ENCODE results near the gene MYNN. TPM values are rescaled to one million over a fixed set of nuclear protein-coding genes. Genes with fewer than 3 reads are reported as not detected.

MYNN gene
- total and polyA plus RNA-seq, 9 of the 15 experiments (the other 6 are each of a cell fraction or from before 2014, with no cell fraction given) = 10.4 to 35.7 (median 21.3) TPM

DNA sequence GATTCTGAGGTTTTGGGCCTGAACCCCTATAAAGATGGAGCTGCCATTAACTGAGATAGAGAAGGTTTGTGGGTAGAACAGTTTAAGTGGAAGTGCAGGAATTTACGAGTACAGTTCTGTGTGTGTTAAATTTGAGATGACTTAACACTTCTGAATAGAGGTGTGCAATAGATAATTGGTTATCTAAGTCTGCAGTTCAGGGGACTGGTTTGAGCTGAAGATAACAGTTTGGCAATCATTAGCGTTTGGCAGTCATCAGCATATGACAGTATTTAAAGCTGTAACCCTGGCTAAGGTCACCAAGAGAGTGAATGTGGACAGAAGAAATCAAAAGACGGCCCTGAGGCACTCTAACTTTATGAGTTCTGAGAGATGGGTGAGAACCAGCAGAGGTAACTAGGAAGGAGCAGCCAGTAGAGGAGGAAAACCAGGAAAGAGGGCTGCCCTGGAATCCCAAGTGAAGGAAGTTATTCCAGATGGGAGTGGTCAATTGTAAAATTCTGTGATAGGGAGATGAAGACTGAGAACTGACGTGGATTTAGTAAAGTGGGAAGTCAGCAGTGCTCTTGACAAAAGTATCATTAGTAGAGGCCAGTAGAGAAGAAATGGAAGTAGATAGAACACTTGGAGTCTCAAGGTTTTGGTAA is 8.1 kb downstream of the MYNN start (continued):
- TF ChIP-seq, protein P1, sequence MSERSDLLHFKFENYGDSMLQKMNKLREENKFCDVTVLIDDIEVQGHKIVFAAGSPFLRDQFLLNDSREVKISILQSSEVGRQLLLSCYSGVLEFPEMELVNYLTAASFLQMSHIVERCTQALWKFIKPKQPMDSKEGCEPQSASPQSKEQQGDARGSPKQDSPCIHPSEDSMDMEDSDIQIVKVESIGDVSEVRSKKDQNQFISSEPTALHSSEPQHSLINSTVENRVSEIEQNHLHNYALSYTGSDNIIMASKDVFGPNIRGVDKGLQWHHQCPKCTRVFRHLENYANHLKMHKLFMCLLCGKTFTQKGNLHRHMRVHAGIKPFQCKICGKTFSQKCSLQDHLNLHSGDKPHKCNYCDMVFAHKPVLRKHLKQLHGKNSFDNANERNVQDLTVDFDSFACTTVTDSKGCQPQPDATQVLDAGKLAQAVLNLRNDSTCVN (CRISPR knock-in tag; IDR thresholded peaks at IDR 0.05) = no peak
- TF ChIP-seq CBFA2T3 (IDR thresholded peaks at IDR 0.05) (peak; percentile 94), TEAD2 (tag; IDR thresholded peaks at IDR 0.05) (no peak), LEF1 (IDR thresholded peaks at IDR 0.05) (peak; percentile 45; the same call in 1 of the 2 replicates), ZNF316 (IDR thresholded peaks at IDR 0.05) (peak; percentile 67), SETDB1 (IDR thresholded peaks at IDR 0.05; ENCODE audit: low read length) (no peak), RFX5 (IDR thresholded peaks at IDR 0.05; ENCODE audit: low read depth, low read length) (no peak), ESRRB (CRISPR knock-in tag; IDR thresholded peaks at IDR 0.05; ENCODE audit: borderline replicate concordance) (no peak), HEY1 (CRISPR knock-in tag; IDR thresholded peaks at IDR 0.05; ENCODE audit: borderline replicate concordance) (no peak), ZNF79 (CRISPR knock-in tag; IDR thresholded peaks at IDR 0.05; ENCODE audit: low read depth) (no peak), ARNT (IDR thresholded peaks at IDR 0.05) (no peak), SP2 (IDR thresholded peaks at IDR 0.05; ENCODE audit: extremely low read depth, low read depth, low read length, poor library complexity, severe bottlenecking) (no peak), ZNF668 (CRISPR knock-in tag; IDR thresholded peaks at IDR 0.05) (no peak), MTA2 (IDR thresholded peaks at IDR 0.05; ENCODE audit: low read depth) (peak; percentile 82), FOXK2 (conservative IDR thresholded peaks at IDR 0.05 in 1 of 2, IDR thresholded peaks at IDR 0.05 in 1 of 2; ENCODE audit: low read depth in 2 of 2) (no peak), SRSF1 (IDR thresholded peaks at IDR 0.05; ENCODE audit: low read depth, low read length) (no peak)
- TF ChIP-seq, protein P2, sequence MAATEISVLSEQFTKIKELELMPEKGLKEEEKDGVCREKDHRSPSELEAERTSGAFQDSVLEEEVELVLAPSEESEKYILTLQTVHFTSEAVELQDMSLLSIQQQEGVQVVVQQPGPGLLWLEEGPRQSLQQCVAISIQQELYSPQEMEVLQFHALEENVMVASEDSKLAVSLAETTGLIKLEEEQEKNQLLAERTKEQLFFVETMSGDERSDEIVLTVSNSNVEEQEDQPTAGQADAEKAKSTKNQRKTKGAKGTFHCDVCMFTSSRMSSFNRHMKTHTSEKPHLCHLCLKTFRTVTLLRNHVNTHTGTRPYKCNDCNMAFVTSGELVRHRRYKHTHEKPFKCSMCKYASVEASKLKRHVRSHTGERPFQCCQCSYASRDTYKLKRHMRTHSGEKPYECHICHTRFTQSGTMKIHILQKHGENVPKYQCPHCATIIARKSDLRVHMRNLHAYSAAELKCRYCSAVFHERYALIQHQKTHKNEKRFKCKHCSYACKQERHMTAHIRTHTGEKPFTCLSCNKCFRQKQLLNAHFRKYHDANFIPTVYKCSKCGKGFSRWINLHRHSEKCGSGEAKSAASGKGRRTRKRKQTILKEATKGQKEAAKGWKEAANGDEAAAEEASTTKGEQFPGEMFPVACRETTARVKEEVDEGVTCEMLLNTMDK (IDR thresholded peaks at IDR 0.05; ENCODE audit: borderline replicate concordance, insufficient read depth, low read depth, low read length, poor library complexity, severe bottlenecking) = no peak
- TF ChIP-seq, protein P3, sequence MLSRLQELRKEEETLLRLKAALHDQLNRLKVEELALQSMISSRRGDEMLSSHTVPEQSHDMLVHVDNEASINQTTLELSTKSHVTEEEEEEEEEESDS (CRISPR knock-in tag; IDR thresholded peaks at IDR 0.05) = no peak
- TF ChIP-seq, protein P4, sequence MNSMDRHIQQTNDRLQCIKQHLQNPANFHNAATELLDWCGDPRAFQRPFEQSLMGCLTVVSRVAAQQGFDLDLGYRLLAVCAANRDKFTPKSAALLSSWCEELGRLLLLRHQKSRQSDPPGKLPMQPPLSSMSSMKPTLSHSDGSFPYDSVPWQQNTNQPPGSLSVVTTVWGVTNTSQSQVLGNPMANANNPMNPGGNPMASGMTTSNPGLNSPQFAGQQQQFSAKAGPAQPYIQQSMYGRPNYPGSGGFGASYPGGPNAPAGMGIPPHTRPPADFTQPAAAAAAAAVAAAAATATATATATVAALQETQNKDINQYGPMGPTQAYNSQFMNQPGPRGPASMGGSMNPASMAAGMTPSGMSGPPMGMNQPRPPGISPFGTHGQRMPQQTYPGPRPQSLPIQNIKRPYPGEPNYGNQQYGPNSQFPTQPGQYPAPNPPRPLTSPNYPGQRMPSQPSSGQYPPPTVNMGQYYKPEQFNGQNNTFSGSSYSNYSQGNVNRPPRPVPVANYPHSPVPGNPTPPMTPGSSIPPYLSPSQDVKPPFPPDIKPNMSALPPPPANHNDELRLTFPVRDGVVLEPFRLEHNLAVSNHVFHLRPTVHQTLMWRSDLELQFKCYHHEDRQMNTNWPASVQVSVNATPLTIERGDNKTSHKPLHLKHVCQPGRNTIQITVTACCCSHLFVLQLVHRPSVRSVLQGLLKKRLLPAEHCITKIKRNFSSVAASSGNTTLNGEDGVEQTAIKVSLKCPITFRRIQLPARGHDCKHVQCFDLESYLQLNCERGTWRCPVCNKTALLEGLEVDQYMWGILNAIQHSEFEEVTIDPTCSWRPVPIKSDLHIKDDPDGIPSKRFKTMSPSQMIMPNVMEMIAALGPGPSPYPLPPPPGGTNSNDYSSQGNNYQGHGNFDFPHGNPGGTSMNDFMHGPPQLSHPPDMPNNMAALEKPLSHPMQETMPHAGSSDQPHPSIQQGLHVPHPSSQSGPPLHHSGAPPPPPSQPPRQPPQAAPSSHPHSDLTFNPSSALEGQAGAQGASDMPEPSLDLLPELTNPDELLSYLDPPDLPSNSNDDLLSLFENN (IDR thresholded peaks at IDR 0.05; ENCODE audit: low read depth in 2 of 2, low read length in 2 of 2) = no peak
- TF ChIP-seq, protein P5, sequence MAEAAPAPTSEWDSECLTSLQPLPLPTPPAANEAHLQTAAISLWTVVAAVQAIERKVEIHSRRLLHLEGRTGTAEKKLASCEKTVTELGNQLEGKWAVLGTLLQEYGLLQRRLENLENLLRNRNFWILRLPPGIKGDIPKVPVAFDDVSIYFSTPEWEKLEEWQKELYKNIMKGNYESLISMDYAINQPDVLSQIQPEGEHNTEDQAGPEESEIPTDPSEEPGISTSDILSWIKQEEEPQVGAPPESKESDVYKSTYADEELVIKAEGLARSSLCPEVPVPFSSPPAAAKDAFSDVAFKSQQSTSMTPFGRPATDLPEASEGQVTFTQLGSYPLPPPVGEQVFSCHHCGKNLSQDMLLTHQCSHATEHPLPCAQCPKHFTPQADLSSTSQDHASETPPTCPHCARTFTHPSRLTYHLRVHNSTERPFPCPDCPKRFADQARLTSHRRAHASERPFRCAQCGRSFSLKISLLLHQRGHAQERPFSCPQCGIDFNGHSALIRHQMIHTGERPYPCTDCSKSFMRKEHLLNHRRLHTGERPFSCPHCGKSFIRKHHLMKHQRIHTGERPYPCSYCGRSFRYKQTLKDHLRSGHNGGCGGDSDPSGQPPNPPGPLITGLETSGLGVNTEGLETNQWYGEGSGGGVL (CRISPR knock-in tag; IDR thresholded peaks at IDR 0.05) = no peak

All from K562 (cell line).